ENCODE results near the gene KCTD16.

Gene KCTD16

GRCh38 chr5:144525000-144525399, 354.3 kb downstream of the KCTD16 start:
- no peak for DNase-seq (ENCODE audit: extremely low read depth, low read depth)
- TF ChIP-seq CTCF (IDR thresholded peaks at IDR 0.05; ENCODE audit: low read depth, low read length) = no peak

DNA sequence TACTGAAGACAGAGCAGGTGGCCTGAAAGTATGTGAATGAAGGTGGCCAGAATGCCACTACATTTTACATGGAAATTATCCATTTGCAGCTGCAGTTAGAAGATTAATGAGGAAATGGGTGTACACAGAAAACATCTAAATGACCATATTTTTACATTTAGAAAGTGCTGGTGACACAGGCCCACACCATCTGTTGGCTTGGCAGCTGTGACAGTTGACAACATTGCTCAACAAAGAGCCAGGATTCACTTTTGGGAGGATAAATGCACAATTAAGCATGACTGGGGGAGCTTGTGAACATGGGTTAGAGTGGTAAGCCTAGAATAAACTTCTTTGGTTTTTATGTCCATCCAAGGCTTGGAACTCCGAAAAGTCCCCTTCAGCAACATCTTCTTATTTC, 360.5 kb downstream of the KCTD16 start:
- no peak for DNase-seq (ENCODE audit: extremely low read depth, low read depth)
- TF ChIP-seq CTCF (IDR thresholded peaks at IDR 0.05; ENCODE audit: low read depth, low read length) = no peak

Measured in AG09319 (cell line).